ENCODE measurements around the gene RPS19BP1.

RPS19BP1 gene

DNA sequence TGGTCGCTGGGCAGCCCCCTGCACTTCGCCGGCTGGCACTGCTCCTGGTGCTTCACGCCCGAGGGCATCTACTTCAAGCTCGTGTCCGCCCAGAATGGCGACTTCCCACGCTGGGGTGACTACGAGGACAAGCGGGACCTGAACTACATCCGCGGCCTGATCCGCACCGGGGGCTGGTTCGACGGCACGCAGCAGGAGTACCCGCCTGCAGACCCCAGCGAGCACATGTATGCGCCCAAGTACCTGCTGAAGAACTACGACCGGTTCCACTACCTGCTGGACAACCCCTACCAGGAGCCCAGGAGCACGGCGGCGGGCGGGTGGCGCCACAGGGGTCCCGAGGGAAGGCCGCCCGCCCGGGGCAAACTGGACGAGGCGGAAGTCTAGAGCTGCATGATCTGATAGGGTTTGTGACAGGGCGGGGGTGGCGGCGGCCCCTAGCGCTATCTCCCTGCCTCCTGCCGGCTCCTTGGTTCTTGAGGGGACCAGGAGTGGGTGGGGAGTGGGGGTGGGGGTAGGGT, 43.9 kb downstream of the RPS19BP1 start:
- DNase-seq, result no peak

DNA sequence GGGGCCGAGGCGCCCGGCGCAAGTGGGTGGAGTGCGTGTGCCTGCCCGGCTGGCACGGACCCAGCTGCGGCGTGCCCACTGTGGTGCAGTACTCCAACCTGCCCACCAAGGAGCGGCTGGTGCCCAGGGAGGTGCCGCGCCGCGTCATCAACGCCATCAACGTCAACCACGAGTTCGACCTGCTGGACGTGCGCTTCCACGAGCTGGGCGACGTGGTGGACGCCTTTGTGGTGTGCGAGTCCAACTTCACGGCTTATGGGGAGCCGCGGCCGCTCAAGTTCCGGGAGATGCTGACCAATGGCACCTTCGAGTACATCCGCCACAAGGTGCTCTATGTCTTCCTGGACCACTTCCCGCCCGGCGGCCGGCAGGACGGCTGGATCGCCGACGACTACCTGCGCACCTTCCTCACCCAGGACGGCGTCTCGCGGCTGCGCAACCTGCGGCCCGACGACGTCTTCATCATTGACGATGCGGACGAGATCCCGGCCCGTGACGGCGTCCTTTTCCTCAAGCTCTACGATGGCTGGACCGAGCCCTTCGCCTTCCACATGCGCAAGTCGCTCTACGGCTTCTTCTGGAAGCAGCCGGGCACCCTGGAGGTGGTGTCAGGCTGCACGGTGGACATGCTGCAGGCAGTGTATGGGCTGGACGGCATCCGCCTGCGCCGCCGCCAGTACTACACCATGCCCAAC, 44.6 kb downstream of the RPS19BP1 start:
- DNase-seq, result no peak

DNA sequence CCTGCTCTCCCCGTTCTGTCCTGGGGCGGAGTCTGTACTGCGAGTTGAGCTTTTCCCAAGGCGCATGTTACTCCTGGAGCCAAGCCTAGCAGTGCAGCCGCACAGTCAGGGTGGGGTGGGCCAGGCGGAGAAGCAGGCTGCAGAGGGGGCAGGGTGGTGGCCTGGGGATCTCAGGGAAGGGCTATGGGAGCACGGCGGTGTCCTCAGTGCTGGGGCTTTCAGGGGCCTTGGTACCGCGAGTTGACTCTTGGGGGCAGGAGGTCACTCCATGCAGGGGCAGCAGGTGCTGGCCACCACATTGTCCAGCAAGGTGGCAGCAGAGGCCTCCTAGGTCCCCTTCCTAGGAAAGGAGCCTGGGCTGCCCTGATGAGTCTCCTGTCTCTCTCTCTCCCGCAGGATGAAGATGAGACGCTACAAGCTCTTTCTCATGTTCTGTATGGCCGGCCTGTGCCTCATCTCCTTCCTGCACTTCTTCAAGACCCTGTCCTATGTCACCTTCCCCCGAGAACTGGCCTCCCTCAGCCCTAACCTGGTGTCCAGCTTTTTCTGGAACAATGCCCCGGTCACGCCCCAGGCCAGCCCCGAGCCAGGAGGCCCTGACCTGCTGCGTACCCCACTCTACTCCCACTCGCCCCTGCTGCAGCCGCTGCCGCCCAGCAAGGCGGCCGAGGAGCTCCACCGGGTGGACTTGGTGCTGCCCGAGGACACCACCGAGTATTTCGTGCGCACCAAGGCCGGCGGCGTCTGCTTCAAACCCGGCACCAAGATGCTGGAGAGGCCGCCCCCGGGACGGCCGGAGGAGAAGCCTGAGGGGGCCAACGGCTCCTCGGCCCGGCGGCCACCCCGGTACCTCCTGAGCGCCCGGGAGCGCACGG, 45.4 kb downstream of the RPS19BP1 start:
- no peak for DNase-seq

DNA sequence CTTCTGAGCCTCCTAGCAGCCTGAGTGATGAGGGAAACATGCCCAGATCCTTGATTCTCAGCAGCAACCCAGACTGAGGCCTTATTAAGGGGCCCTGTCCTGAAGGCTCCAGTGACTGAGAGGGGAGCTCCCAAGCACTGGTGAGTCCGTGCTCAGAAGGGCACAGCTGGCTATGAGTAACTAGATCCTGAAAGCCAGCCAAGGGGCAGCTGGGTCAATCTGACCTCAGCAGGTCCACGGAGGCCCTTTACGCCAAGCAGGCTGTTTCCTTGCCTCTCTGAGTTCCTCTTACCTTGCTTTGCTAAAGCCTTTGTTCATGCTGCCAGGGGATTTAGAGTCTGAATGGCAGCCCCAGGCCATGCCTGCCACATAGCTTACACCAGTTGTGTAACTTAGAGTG, 49.8 kb downstream of the RPS19BP1 start:
- DNase-seq, result no peak

DNA sequence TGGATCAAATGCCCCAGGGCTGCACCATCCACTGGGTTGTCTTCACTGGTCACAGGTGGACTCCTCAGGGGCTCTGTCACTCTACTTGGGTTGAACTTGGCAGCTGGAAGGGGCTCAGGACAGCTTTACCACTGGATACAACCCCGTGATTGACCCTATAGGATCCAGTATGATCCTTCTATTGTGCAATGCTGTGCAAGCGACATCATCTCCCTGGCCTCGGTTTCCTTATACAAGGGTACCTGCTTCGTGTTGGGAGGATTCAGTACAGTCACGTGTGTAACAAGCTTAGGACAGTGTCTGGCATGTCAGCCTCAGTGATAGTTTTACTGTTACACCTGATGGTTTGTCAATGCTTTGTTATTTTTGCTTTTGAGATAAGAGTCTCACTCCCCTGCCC, 51.0 kb downstream of the RPS19BP1 start:
- no peak for DNase-seq

DNA sequence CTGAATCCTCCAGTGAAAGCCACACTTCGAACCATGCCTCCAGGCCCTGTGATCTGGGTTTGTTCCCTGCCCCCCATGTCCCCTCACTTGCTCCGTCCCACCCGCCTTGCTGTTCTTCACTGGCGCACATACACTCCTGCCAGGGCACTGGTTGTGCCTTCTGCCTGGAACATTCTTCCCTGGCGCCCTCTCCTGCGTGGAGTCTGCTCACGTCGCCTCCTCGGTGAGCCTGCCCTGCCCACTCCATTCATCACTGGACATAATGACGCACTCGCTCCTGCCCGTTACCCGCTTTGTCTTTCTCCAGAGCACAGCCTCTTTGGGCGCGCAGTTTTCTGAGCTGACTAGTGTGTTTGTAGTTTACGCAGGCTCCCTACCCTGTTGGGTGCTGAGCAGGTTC, 51.5 kb downstream of the RPS19BP1 start:
- no peak for DNase-seq

DNA sequence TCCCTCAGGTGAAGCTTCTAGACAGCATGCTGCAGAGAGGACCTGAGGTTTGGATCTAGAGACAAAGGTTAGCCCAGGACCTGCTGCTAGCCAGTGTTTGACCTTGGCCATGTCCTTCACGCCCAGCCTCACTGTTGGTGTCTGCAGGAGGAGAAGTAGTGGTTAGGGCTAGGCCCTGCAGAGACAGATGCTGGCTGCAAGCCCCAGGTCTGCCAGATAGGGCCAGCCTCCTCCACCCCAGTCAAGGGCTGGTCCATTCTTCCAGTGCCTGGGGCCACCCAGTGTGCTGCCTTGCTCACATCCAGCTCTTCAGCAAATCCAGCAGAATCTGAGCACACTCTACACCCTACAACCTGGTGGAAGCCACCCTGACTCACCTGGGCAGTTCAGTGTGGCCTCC, 52.0 kb downstream of the RPS19BP1 start:
- no peak for DNase-seq

DNA sequence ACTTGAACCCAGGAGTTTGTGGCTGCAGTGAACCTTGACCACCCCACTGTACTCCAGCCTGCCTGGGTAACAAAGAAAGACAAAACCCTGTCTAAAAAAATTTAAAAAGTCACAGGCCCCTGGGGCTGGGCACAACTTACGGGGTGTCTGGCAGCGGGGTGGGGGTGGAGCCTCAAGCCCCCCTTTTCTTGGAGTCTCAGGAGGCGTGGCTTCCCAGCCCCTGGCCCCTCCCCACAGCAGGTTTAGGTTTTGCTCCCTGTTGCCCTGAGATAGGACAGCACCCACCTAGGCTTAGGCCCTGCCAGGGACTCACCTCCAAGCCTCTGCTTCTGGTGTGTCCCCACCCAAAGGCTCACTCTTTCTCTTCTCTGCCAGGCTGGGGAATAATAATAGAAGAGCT, 53.3 kb downstream of the RPS19BP1 start:
- no peak for DNase-seq
